ENCODE data around the gene DMRTA2.
"Not testable (repeated sequence)": the region's sequence is repeated elsewhere in the genome, so short reads cannot be mapped to it uniquely, and the experiment has no call there.

The DMRTA2 gene

GRCh38 chr1:50422675-50422945, 633 bp downstream of the DMRTA2 start:
- no peak for FAIRE-seq

- no peak for FAIRE-seq
These were observed 1.2 kb downstream of the DMRTA2 start for GRCh38 chr1:50421768-50422674.

GRCh38 chr1:50421366-50421748, 1.9 kb downstream of the DMRTA2 start:
- FAIRE-seq = no peak

GRCh38 chr1:50420689-50421365, 2.4 kb downstream of the DMRTA2 start:
- FAIRE-seq = no peak

DNA sequence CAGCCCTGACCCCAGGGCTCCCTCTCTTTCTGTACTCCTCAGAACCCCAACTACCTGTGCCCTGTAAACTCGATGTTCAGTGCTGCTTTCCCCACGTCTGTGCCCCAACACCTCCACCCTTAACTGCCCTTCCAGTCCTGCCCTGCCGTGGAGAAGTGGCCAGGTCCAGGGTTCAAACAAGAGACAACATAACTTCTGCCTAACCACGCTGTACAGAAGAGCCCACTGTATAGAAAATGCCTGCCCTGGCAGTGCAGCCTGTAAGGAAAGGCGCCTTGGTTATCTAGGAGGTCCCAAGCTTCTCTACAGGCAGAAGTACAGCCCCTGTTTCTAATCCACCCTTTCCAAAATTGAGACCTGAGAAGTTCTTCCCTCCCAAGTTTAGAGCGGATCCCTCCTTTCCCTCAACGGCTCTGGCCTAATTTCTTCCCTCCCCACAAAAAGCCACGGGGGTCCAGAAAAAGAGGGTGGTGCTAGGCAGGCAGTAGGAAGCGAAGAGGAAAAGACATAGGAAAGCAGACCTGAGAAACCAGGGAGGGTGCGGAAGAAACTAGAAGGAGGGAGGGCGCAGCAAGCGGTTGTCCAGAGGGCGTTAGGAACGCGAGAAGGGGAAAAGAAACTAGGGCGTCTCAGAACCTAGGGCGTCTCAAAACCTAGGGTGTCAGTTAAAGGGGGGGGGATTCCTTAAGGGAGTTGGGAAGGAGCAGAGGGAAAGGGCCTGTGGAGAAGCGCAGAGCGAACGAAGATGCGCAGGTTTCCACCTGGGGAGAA, 3.2 kb downstream of the DMRTA2 start:
- no peak for FAIRE-seq

DNA sequence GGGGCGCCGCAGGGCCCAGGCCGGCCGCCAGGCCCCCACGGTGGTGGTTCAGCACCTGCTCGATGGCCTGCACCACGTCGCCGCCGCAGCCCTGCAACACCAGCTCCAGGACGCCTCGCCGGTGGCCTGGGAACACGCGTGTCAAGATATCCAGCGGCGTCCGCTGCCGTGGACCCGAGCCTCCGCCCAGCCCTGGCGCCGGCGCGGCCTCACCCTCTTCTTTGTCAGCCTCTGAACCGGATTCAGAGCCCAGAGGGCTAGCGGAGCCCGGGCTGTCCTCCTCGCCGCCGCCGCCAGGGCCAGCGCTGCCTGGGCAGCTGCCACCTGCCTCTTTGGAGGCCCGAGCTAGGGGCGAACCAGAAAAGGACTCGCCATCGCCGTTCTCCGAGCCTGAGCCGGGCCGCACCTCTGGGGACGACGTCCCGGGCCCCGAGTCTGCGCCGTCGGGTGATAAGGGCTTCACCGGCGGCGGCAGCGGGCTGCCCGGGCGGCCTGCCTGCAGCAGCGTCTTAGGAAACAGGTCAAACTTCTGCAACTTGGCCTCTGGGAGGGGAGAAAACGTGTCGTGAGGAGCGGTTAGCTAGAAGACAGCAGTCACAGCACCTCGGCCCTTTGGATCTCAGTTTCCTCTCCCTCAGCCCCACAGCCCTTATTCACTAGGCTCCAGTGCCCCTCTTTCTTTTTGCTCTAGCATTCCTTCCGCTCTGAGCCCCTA, 3.9 kb downstream of the DMRTA2 start:
- FAIRE-seq = no peak

GRCh38 chr1:50418600-50419109, 4.6 kb downstream of the DMRTA2 start:
- no peak for FAIRE-seq

- FAIRE-seq = no peak
These were observed 5.2 kb downstream of the DMRTA2 start for GRCh38 chr1:50417946-50418599.

GRCh38 chr1:50417507-50417906, 5.7 kb downstream of the DMRTA2 start:
- FAIRE-seq = no peak

GRCh38 chr1:50416553-50417453, 6.4 kb downstream of the DMRTA2 start:
- no peak for FAIRE-seq

- FAIRE-seq = no peak
These were observed 7.1 kb downstream of the DMRTA2 start for GRCh38 chr1:50416150-50416527.

- no peak for FAIRE-seq
These were observed 7.8 kb downstream of the DMRTA2 start for GRCh38 chr1:50415235-50416149.

DNA sequence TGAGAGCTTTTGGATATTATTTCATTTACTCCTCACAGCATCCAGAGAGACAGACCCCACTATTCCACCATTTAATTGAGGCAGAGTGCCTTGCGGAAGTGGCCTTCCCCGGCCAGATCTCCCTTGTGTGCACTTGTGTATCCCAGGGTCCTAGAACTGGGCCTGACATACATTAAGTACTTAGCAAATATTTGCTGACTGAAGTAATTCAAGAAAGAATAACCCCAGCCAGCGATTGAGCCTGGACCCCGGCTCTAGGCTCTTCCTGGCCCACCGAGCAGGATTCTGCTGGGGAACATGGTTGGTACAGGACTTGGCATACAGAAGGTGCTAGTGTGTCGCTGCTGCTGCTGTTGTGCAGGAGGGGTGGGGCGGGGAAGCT, 8.4 kb downstream of the DMRTA2 start:
- no peak for FAIRE-seq

- no peak for FAIRE-seq
These were observed 10.3 kb downstream of the DMRTA2 start for GRCh38 chr1:50412813-50413476.

DNA sequence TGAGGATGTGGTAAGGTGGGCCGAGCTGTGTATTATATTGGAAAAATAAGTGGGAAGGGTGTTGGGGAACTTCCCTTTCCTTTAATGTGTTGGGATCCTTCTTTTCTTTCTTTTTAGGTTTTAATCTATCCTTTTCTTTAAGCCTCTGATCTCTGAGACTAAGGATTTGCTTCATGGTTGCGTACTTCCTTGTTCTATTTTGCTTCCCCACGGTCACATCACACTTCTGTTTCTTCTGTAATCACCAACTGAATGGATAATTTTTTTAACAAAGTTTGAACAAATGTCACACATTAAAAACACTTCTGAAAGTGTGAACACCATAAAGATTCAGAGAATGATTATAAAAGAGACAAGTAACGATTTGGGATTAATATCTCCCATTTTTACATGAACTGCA, 17.4 kb downstream of the DMRTA2 start:
- no peak for FAIRE-seq

GRCh38 chr1:50393522-50394120, 29.6 kb downstream of the DMRTA2 start:
- FAIRE-seq = no peak

DNA sequence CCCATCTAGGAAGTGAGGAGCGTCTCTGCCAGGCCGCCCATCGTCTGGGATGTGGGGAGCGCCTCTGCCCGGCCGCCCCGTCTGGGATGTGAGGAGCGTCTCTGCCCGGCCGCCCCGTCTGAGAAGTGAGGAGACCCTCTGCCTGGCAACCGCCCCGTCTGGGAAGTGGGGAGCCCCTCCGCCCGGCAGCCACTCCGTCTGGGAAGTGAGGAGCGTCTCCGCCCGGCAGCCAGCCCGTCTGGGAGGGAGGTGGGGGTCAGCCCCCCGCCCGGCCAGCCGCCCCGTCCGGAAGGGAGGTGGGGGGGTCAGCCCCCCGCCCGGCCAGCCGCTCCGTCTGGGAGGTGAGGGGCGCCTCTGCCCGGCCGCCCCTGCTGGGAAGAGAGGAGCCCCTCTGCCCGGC, 41.7 kb downstream of the DMRTA2 start:
- FAIRE-seq = not testable (repeated sequence)

DNA sequence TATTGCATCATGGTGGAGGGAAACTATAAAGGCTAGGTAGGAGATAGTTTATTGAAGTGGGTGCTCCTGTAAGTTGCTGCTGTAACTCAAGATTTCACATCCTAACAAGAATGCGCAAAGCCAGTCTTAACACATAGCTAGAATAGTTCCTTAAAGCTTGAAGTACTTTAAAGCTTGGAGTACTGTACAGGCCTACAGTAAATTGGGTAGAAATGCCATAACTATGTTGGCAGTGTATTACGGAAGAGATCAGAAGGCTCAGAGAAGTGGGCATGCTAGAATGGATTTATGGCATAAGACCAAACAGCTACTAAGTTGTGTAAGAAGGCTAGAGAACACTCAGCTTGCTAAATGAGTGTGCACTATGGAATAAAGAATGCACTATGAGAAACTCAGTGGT, 44.5 kb downstream of the DMRTA2 start:
- no peak for FAIRE-seq

DNA sequence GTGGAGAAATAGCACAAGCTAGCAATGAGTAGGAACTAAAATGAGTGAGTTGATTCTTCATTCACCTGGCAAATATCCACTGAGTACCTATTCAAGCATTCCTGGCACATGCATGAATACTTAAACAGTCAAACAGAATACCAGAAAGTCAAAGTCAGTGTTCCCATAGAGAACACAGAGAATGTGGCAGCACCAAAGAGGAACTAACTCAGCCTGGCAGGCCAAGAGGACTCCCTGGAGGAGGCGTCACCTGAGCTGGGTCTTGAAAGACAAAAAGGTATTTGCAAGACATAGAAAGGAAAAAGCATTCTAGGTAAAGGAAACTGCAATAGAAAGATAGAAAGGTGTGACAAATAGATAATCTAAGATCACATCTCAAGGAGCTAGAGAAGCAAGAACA, 49.7 kb downstream of the DMRTA2 start:
- FAIRE-seq = no peak
